GM21390 (cell line): ENCODE measurements around the gene SLC25A48.
"Not testable (repeated sequence)": the region's sequence is repeated elsewhere in the genome, so short reads cannot be mapped to it uniquely, and the experiment has no call there.

Experiments used
- ATAC-seq: cut with Tn5 transposase; IDR thresholded peaks from one replicate; pipeline ENCODE4 v1.9.1; 2021; ENCODE audit not compliant: unreplicated experiment

Gene SLC25A48

GRCh38 chr5:135829681-135830383 is 4.6 kb upstream of the SLC25A48 start:
- ATAC-seq = peak; percentile 45

- no peak for ATAC-seq
Measured at GRCh38 chr5:135830384-135830700, 4.1 kb upstream of the SLC25A48 start.

- ATAC-seq = no peak
Measured at GRCh38 chr5:135830876-135831275, 3.6 kb upstream of the SLC25A48 start.

- no peak for ATAC-seq
Measured at GRCh38 chr5:135831439-135831838, 3.0 kb upstream of the SLC25A48 start.

- ATAC-seq = no peak
Measured at GRCh38 chr5:135831851-135832555, 2.5 kb upstream of the SLC25A48 start.

GRCh38 chr5:135832941-135833920 is 1.2 kb upstream of the SLC25A48 start:
- no peak for ATAC-seq

GRCh38 chr5:135833961-135834638 is 363 bp upstream of the SLC25A48 start:
- peak; percentile 89 for ATAC-seq

GRCh38 chr5:135835766-135836165 is 1.3 kb downstream of the SLC25A48 start:
- ATAC-seq = no peak

GRCh38 chr5:135838395-135838794 is 3.9 kb downstream of the SLC25A48 start:
- not testable (repeated sequence) for ATAC-seq

GRCh38 chr5:135839566-135839965 is 5.1 kb downstream of the SLC25A48 start:
- no peak for ATAC-seq

- no peak for ATAC-seq
Measured at GRCh38 chr5:135840959-135841358, 6.5 kb downstream of the SLC25A48 start.

- ATAC-seq = no peak
Measured at GRCh38 chr5:135842737-135843136, 8.3 kb downstream of the SLC25A48 start.

GRCh38 chr5:135843571-135844337 is 9.3 kb downstream of the SLC25A48 start:
- ATAC-seq = no peak

- ATAC-seq = no peak
Measured at GRCh38 chr5:135846311-135846710, 11.8 kb downstream of the SLC25A48 start.

GRCh38 chr5:135847976-135848375 is 13.5 kb downstream of the SLC25A48 start:
- ATAC-seq = no peak

GRCh38 chr5:135850231-135850630 is 15.8 kb downstream of the SLC25A48 start:
- ATAC-seq = no peak

GRCh38 chr5:135850671-135851070 is 16.2 kb downstream of the SLC25A48 start:
- no peak for ATAC-seq

- no peak for ATAC-seq
Measured at GRCh38 chr5:135851186-135851914, 16.9 kb downstream of the SLC25A48 start.
